Lower lobe of right lung (tissue), 2 donors: ENCODE results near the gene NKX1-1. TPM values are rescaled to one million over a fixed set of nuclear protein-coding genes. Genes with fewer than 3 reads are reported as not detected.
A peak's percentile ranks its signal among the peaks of the same experiment; 100 is the strongest.

Experiments
- ATAC-seq, 2 donors: fragments of 200-7000 bp; cut with Tn5 transposase; one replicate each; pipeline ENCODE4 v1.9.1; 2020 to 2022; ENCODE audit warnings: mild to moderate bottlenecking in 2 of 2, moderate library complexity in 2 of 2
- DNase-seq: peaks from one replicate; pipeline ENCODE4 v3.0.0-alpha.2; 2020
- H3K27ac ChIP-seq: fragments of 200-600 bp; one replicate; pipeline ENCODE4 v1.8.0; 2022
- H3K27me3 ChIP-seq: fragments of 200-600 bp; one replicate; pipeline ENCODE4 v1.8.0; 2022; ENCODE audit warnings: low read depth
- H3K36me3 ChIP-seq: fragments of 200-600 bp; one replicate; pipeline ENCODE4 v1.8.0; 2022; ENCODE audit warnings: mild to moderate bottlenecking
- H3K4me1 ChIP-seq: fragments of 200-600 bp; one replicate; pipeline ENCODE4 v1.8.0; 2022
- H3K4me3 ChIP-seq: fragments of 200-600 bp; one replicate; pipeline ENCODE4 v1.8.0; 2022; ENCODE audit warnings: mild to moderate bottlenecking
- H3K9me3 ChIP-seq: fragments of 200-600 bp; one replicate; pipeline ENCODE4 v1.8.0; 2022
- CTCF ChIP-seq: fragments of 200-600 bp; IDR thresholded peaks from one replicate; pipeline ENCODE4 v1.8.0; 2022; ENCODE audit warnings: antibody characterized with exemption, mild to moderate bottlenecking
- intact Hi-C: fragments of 100-400 bp; cut with DNase I; formaldehyde crosslinking; loops from one replicate; pipeline ENCODE4 v1.11.0; 2022
- total RNA-seq: library from RNA; stranded (reverse); fragmentation: NEBNext Ultra II Directional; extraction: Animal tissue kit (Norgen Biotek cat#: 25700); gene quantifications from one replicate; pipeline ENCODE4 v1.2.1, GENCODE V29; 2021
- donor health status: DM: no; HTN: yes; CAD: no; lungs with severe emphysema.

The NKX1-1 gene
- total RNA-seq, 1 donor from 2014 or later = not detected

- peak; percentile 34 for DNase-seq
- intact Hi-C loops = no loop called here
- no peaks in the 10 kb centered on the region for H3K27me3 ChIP-seq
- peaks cover 55% of the 10 kb centered on the region for H3K36me3 ChIP-seq
- TF ChIP-seq CTCF = no peak
- no peaks in the 10 kb centered on the region for H3K9me3 ChIP-seq
- ATAC-seq = no peak
- H3K4me1 ChIP-seq = peaks cover 13% of the 10 kb centered on the region
- no peak overlapping the region for H3K4me3 ChIP-seq
- no peak overlapping the region for H3K27ac ChIP-seq
Observed at GRCh38 chr4:1369091-1369450, 37.2 kb downstream of the NKX1-1 start.

DNA sequence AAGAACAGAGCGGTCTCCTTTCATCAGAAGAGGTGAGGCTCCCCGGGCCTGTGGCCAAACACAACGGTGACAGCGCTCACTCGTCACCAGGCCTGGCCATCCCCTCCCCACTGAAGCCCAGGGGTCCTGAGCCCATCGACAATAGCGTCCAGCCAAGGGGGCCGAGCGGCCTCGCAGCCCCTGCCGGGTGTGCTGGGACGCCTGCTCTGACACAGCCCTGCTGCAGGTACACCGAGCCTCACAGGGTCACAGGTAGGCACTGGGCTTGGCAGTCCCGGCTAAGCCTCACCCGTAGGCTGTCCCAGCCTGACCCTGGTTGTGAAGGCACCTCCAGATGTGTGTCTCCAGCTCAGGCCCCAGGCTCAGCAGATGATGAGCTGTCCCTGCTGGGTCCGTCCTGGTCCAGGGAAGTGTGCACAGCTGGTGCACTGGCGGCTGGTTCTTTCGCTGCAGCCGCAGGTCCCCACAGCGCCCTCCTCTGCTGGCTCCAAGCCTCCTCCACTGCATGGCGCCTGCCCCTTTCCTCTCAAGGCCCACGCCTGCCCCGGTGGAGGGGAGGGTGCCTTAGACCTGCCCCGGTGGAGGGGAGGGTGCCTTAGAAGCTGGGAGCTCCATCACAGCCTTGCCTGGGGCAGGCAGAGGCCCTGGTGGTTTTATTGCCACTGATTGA lies 37.7 kb downstream of the NKX1-1 start:
- Histone ChIP-seq H3K27ac (no peak overlapping the region), H3K36me3 (peaks cover 50% of the 10 kb centered on the region), H3K27me3 (no peaks in the 10 kb centered on the region), H3K9me3 (no peaks in the 10 kb centered on the region), H3K4me1 (peaks cover 13% of the 10 kb centered on the region), H3K4me3 (no peak overlapping the region)
- DNase-seq (peak; percentile 41), ATAC-seq (no peak)
- no peak for TF ChIP-seq CTCF
- intact Hi-C loops = no loop called here

- H3K9me3 ChIP-seq = no peaks in the 10 kb centered on the region
- peaks cover 50% of the 10 kb centered on the region for H3K36me3 ChIP-seq
- peaks cover 13% of the 10 kb centered on the region for H3K4me1 ChIP-seq
- TF ChIP-seq CTCF = no peak
- H3K27me3 ChIP-seq = no peaks in the 10 kb centered on the region
- peak; percentile 25 for DNase-seq
- H3K27ac ChIP-seq = no peak overlapping the region
- intact Hi-C loops = no loop called here
- no peak overlapping the region for H3K4me3 ChIP-seq
- ATAC-seq = no peak
Observed at GRCh38 chr4:1367936-1368289, 38.3 kb downstream of the NKX1-1 start.

DNA sequence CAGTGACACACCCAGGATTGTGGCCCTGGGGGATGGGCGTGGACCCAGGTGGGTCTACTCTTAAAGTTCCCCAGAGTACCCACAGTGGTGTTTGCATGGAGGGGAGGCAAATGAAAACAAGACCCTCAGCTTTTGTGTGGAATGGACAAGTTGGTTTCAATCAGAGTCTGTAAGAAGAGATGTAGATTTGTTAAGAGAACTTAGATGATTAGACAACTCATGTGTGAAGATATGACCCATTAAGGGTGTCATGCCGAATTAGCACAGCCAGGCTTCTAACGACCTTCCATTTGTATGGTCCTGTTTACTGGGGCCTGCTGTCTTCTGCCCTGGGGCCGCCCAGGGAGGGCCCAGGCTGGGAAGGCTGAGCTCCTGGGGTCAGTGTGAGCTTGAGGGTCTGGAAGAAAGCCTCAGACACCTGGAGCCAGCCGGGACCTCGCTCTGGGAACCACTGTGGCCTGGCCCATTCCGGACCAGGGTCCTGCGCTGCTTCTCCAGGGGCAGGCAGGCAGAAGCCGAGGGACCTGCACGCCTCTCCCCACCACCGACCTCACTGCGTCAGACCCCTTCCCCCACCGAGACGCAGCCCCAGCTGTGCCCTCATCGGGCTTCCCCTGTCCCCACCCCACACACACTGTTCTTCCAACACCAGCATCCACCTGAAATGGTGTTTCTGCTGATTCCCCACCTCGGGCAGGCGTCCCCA lies 38.9 kb downstream of the NKX1-1 start:
- peaks cover 13% of the 10 kb centered on the region for H3K4me1 ChIP-seq
- peaks cover 54% of the 10 kb centered on the region for H3K36me3 ChIP-seq
- H3K9me3 ChIP-seq = no peaks in the 10 kb centered on the region
- H3K27ac ChIP-seq = no peak overlapping the region
- TF ChIP-seq CTCF = no peak
- intact Hi-C loops = no loop called here
- ATAC-seq (no peak), DNase-seq (peak; percentile 26)
- no peak overlapping the region for H3K4me3 ChIP-seq
- no peaks in the 10 kb centered on the region for H3K27me3 ChIP-seq

GRCh38 chr4:1366371-1367229 lies 39.6 kb downstream of the NKX1-1 start:
- no peak for TF ChIP-seq CTCF
- Histone ChIP-seq H3K27me3 (no peaks in the 10 kb centered on the region), H3K9me3 (no peaks in the 10 kb centered on the region), H3K4me3 (no peak overlapping the region), H3K36me3 (peaks cover 50% of the 10 kb centered on the region), H3K4me1 (peaks cover 13% of the 10 kb centered on the region), H3K27ac (no peak overlapping the region)
- ATAC-seq = no peak
- intact Hi-C loops = no loop called here
- peak; percentile 40 for DNase-seq
